Midbrain (tissue), 1 donor: ENCODE data around the gene FAF1.

ENCODE experiments used
- DNase-seq: peaks from one replicate; lab custom pipeline; 2025; lab: John Stamatoyannopoulos, UW

FAF1 gene

GRCh38 chr1:50633465-50633864, 326.6 kb downstream of the FAF1 start:
- DNase-seq = no peak

GRCh38 chr1:50631161-50631560, 328.9 kb downstream of the FAF1 start:
- no peak for DNase-seq

GRCh38 chr1:50622259-50622658, 337.8 kb downstream of the FAF1 start:
- DNase-seq = no peak

- DNase-seq = no peak
Observed at GRCh38 chr1:50620680-50621329, 339.3 kb downstream of the FAF1 start.

- DNase-seq = no peak
Observed at GRCh38 chr1:50615036-50615750, 344.9 kb downstream of the FAF1 start.

- no peak for DNase-seq
Observed at GRCh38 chr1:50611675-50612074, 348.4 kb downstream of the FAF1 start.

GRCh38 chr1:50610563-50610962, 349.5 kb downstream of the FAF1 start:
- DNase-seq = no peak

GRCh38 chr1:50609508-50609907, 350.6 kb downstream of the FAF1 start:
- no peak for DNase-seq

- DNase-seq = no peak
Observed at GRCh38 chr1:50605186-50605875, 354.7 kb downstream of the FAF1 start.

- no peak for DNase-seq
Observed at GRCh38 chr1:50604580-50604979, 355.5 kb downstream of the FAF1 start.

GRCh38 chr1:50603274-50604271, 356.5 kb downstream of the FAF1 start:
- no peak for DNase-seq

- no peak for DNase-seq
Observed at GRCh38 chr1:50599546-50599945, 360.5 kb downstream of the FAF1 start.

- no peak for DNase-seq
Observed at GRCh38 chr1:50595874-50596273, 364.2 kb downstream of the FAF1 start.

GRCh38 chr1:50593515-50593914, 366.6 kb downstream of the FAF1 start:
- DNase-seq = no peak

- no peak for DNase-seq
Observed at GRCh38 chr1:50591598-50591997, 368.5 kb downstream of the FAF1 start.

GRCh38 chr1:50582346-50582745, 377.7 kb downstream of the FAF1 start:
- DNase-seq = no peak

GRCh38 chr1:50570066-50570468, 390.0 kb downstream of the FAF1 start:
- no peak for DNase-seq

- DNase-seq = no peak
Observed at GRCh38 chr1:50568782-50569181, 391.3 kb downstream of the FAF1 start.

- no peak for DNase-seq
Observed at GRCh38 chr1:50566405-50566804, 393.7 kb downstream of the FAF1 start.

- no peak for DNase-seq
Observed at GRCh38 chr1:50564417-50564816, 395.6 kb downstream of the FAF1 start.

- no peak for DNase-seq
Observed at GRCh38 chr1:50562106-50562505, 398.0 kb downstream of the FAF1 start.

- DNase-seq = no peak
Observed at GRCh38 chr1:50559421-50559820, 400.6 kb downstream of the FAF1 start.
